Muscle layer of duodenum (tissue), 2 donors: Measurements from ENCODE around the gene POLR3G.

ENCODE experiments used
- H3K27ac ChIP-seq: one replicate; pipeline ENCODE4 v1.7.0; 2013; ENCODE audit warnings: mild to moderate bottlenecking, low read length
- H3K27me3 ChIP-seq: one replicate; pipeline ENCODE4 v1.7.0; 2013; ENCODE audit warnings: low read depth, mild to moderate bottlenecking, control low read depth, low read length
- H3K36me3 ChIP-seq, 2 donors: one replicate each; pipeline ENCODE4 v1.7.0; 2013; ENCODE audit warnings: low read length in 2 of 2, control low read depth in 1 of 2, mild to moderate bottlenecking in 1 of 2; ENCODE audit not compliant: insufficient read depth in 2 of 2, control insufficient read depth in 1 of 2
- H3K4me1 ChIP-seq, 2 donors: one replicate each; pipeline ENCODE4 v1.7.0; 2013; ENCODE audit warnings: low read length in 2 of 2, mild to moderate bottlenecking in 2 of 2, control low read depth in 1 of 2, moderate library complexity in 1 of 2; ENCODE audit not compliant: insufficient read depth in 2 of 2, control insufficient read depth in 1 of 2
- H3K4me3 ChIP-seq, 2 donors: one replicate each; pipeline ENCODE4 v1.7.0; 2013; ENCODE audit warnings: low read length in 2 of 2, low read depth in 1 of 2, mild to moderate bottlenecking in 1 of 2
- H3K9me3 ChIP-seq, 2 donors: one replicate each; pipeline ENCODE4 v1.7.0; 2013; ENCODE audit warnings: low read length in 2 of 2, control low read depth in 1 of 2, mild to moderate bottlenecking in 1 of 2; ENCODE audit not compliant: control insufficient read depth in 1 of 2
- donor health status: healthy.

POLR3G gene

DNA sequence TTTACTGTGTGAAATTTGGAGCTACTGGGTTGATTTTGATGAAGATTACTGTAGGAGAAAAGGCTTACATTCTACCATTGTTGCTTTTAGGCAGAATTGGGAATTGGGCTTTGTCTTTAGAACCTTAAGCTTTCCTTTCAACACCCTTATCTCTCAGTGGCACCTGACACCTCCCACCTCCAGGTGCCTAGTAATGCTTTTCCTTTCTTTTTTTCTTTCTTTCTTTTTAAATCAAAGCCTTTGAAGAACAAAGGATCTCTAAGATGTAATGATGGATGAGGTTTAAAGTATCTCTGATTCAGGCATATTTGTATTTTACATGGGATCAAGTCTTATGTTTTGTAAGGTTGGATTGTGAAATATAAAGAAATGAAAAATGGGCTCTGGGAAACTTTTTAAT lies 81.0 kb downstream of the POLR3G start:
- H3K27me3 ChIP-seq = peaks cover 20% of the 10 kb centered on the region

GRCh38 chr5:90557391-90557790 lies 82.7 kb downstream of the POLR3G start:
- Histone ChIP-seq H3K9me3 (no peaks in the 10 kb centered on the region), H3K4me3 (peak overlapping the region in 1 of 2 donors; percentile 82), H3K27me3 (peaks cover 20% of the 10 kb centered on the region), H3K4me1 (peaks cover 0 to 12% of the 10 kb centered on the region in 2 donors), H3K27ac (no peak overlapping the region), H3K36me3 (no peaks in the 10 kb centered on the region)

More for the DNA sequence above, 81.0 kb downstream of the POLR3G start:
- H3K4me3 ChIP-seq = no peak overlapping the region
- peaks cover 0 to 12% of the 10 kb centered on the region in 2 donors for H3K4me1 ChIP-seq
- no peak overlapping the region for H3K27ac ChIP-seq
- no peaks in the 10 kb centered on the region for H3K36me3 ChIP-seq
- H3K9me3 ChIP-seq = no peaks in the 10 kb centered on the region

- Histone ChIP-seq H3K4me3 (peak overlapping the region; percentile 34 to 82), H3K4me1 (peaks cover 0 to 12% of the 10 kb centered on the region in 2 donors), H3K36me3 (no peaks in the 10 kb centered on the region), H3K9me3 (no peaks in the 10 kb centered on the region), H3K27ac (no peak overlapping the region), H3K27me3 (peaks cover 20% of the 10 kb centered on the region)
These were observed 83.2 kb downstream of the POLR3G start for GRCh38 chr5:90557871-90558270.

DNA sequence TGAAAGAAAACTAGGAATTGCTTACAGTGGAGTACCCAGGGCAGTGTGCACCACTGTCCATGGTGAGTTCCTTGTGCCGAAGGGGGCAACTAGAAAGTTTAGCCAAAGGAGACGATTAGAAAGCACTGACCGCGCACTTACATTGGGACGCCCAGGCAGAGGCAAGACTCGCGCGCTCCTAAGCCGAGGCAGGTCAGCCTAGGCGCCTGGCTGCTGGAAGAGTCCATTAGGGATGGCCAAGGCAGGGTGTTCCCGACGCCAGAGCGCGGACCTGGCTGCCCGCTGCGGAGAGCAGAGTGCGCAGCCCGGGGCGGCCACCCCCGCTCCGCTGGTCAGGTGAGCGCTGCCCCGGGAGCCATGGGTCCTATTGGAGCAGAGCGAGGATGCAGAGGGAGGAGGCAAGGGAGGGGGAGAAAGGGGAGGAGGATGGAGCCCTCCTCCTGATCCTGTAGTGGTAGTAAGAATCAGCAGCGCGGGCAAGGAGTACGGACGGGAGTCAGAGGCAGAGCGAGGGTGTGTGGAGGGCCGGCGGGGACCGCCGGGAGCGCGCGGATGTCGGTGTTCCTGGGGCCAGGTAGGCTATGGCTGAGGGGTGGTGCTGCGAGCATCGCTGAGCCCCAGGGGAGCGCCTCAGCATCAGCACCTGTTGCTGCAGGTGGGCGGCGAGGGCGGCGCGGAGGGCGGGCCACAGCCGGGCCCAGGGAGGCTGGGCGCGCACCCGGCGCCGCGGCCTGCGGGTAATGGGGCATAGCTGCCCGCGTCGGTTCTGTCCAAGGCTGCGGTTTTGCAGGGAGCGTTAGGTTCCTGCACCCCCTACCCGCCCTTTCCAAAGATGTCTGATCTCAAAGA lies 83.9 kb downstream of the POLR3G start, which contains the start of gene ADGRV1:
ADGRV1 (plus strand) TSS at position 454 of the 849 bp plus-strand sequence; CDS start at position 553, 99 bp downstream.
- Histone ChIP-seq H3K4me3 (peak within 1 kb of the TSS; percentile 34 to 82), H3K27me3 (peaks cover 20% of the 10 kb centered on the region), H3K9me3 (no peaks in the 10 kb centered on the region), H3K36me3 (no peaks in the 10 kb centered on the region), H3K27ac (no peak within 1 kb of the TSS), H3K4me1 (peaks cover 0 to 12% of the 10 kb centered on the region in 2 donors)

- no peak overlapping the region for H3K27ac ChIP-seq
- H3K4me1 ChIP-seq = peaks cover 0 to 12% of the 10 kb centered on the region in 2 donors
- H3K36me3 ChIP-seq = no peaks in the 10 kb centered on the region
- H3K9me3 ChIP-seq = no peaks in the 10 kb centered on the region
- peaks cover 20% of the 10 kb centered on the region for H3K27me3 ChIP-seq
- H3K4me3 ChIP-seq = no peak overlapping the region
These were observed 86.1 kb downstream of the POLR3G start for GRCh38 chr5:90560771-90561170.

DNA sequence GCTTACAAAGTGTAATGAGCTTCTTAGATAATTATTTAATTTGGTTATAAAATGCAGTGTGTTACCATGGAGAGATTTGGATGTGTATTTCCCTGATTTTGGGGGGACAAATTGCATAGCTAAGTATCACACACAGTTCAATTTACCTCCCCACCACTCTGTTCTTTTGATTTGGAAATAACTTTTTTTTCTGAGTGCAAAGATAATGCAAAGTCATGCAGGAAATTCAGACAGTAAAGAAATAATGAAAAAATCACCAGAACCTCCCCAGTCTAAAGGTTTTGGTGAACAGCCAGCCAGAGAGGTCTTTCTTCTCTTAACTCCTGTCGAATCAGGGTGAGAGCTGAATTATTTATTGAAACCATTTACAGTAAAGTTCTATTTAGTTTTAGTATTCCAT lies 87.1 kb downstream of the POLR3G start:
- Histone ChIP-seq H3K27me3 (peaks cover 20% of the 10 kb centered on the region), H3K27ac (no peak overlapping the region), H3K36me3 (no peaks in the 10 kb centered on the region), H3K4me3 (no peak overlapping the region), H3K9me3 (no peaks in the 10 kb centered on the region), H3K4me1 (peaks cover 0 to 12% of the 10 kb centered on the region in 2 donors)

- H3K27me3 ChIP-seq = peaks cover 18% of the 10 kb centered on the region
- no peak overlapping the region for H3K27ac ChIP-seq
- no peaks in the 10 kb centered on the region for H3K9me3 ChIP-seq
- no peak overlapping the region for H3K4me3 ChIP-seq
- H3K4me1 ChIP-seq = peaks cover 0 to 12% of the 10 kb centered on the region in 2 donors
- no peaks in the 10 kb centered on the region for H3K36me3 ChIP-seq
These were observed 87.7 kb downstream of the POLR3G start for GRCh38 chr5:90562341-90562740.

DNA sequence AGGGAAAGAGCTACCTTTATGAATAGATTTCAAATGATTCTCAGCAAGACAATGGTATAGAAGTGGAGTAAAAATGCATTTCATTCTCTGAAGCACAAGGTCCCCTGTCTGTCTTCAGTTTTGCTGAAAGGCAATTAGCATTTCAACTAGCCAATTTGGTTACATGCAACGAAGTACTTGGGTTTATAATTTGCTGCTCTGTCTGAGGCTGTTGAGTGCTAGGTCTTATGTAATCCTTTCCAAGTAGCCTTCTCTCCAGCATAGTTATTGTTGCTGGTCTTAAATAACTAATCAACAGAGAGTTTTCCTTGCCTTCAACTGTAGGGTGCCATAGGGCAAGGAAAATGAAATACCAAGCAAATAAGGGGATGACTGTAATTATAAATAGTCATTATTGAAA lies 88.4 kb downstream of the POLR3G start:
- H3K36me3 ChIP-seq = no peaks in the 10 kb centered on the region
- H3K27me3 ChIP-seq = peaks cover 10% of the 10 kb centered on the region
- peaks cover 0 to 10% of the 10 kb centered on the region in 2 donors for H3K4me1 ChIP-seq
- no peak overlapping the region for H3K27ac ChIP-seq
- no peak overlapping the region for H3K4me3 ChIP-seq
- H3K9me3 ChIP-seq = no peaks in the 10 kb centered on the region
